Amniotic epithelial cell (primary cell): ENCODE results near the gene LEMD1.
"Not testable (repeated sequence)": the region's sequence is repeated elsewhere in the genome, so short reads cannot be mapped to it uniquely, and the experiment has no call there.

Experiments used
- DNase-seq: peaks from one replicate; pipeline ENCODE4 v3.0.0-alpha.2; 2010; ENCODE audit warnings: low read depth

LEMD1 gene

DNA sequence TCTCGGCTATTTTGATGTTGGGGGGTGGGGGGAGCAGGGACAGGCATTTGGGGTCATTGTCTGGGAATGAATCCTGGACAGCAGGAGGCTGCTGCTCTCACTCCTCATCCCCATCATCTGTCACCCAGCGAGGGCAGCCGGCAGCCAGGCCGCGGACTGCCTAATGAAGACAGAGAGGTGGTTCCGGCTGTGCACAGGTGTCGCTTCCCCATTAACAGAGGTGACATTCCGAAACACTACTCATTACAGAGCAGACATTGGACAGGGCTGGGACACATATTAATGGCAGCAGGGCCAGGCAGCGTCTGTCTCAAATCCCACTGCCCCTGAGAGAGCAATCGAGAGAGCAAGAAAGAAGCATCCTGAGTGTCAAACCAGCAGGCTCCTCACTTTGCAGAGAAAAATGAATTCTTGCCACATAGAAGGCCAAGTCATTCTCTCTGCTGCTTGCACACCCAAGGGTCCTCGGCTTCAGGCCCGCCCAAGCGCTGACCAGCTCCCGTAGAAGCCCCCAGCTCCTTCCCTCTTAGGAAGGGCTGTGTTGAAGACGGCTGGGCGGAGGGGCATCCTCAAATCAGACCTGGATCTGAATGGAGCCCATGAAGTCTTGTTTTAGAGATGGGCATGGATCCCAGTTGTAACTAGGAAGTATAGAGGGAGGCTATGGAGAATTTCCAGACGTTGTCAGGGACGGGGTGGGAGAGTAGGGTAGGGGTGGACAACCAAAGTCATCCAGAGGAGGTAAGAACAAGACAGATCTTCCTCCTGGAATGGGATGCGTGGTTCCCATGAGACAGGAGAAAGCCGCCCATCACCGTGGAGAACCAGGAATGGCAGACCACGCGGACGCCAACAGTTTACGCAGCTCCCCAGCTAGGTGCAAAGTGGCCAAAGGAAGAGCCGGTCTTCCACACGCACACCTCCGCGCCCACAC, 8.2 kb upstream of the LEMD1 start:
- DNase-seq: no peak

DNA sequence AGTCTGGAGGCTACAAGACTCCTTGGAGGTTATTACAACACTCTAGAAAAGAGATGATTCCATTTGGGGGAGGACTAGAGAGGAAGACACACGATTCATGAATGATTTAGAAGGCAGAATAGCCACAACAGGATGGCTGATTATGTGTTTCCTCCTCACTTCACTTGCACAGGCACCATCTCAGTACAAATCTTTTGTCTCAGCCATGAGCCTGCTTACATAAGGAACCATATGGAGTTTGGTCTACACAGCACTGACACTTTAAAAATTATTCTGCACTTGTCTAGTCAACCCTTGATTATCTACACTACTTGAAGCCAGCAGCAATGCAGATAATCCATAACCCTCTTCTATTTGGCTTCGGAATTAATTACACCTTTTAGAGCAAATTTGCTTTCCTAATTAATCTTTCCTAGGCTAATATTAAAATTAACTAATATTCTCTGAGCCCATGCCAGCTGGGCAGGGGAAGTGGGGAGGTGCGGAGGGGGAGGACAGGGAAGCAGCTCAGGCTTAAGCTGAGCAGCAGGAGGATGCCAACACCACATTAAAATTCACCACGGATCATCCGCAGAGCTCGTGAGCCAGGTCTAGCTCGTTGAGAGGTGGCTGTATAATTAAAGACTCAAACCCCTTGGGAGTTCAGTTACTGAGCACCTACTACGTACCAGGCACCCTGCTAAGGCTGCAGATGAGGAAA, 3.2 kb upstream of the LEMD1 start:
- DNase-seq: no peak

DNA sequence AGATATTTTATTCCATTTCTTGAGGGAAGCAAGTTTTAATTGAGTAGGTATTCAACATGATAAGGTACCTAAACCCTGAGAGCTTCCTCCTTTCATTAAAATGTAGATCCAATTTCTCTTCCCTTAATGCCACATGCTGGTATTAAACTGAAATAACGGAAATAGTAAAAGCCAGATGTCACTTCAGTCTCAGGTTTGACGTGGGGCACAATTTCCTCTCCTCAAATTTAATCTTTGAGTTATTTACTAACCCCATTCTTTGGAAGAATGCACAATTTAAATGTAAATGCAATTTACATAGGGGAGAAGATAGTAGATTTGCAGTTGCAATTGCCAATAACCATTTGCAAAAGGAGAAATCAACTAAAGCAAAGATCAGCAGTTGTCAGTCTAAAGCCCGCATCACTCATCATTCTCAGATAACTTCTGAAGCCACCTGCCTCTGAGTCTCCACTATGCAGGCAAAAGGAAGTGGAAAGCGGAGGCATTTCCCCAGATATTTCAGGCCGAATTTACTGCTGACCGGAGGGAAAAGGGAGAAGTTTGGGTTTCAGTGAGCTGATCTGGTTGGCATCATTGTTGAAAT, 2.1 kb upstream of the LEMD1 start:
- DNase-seq: no peak

DNA sequence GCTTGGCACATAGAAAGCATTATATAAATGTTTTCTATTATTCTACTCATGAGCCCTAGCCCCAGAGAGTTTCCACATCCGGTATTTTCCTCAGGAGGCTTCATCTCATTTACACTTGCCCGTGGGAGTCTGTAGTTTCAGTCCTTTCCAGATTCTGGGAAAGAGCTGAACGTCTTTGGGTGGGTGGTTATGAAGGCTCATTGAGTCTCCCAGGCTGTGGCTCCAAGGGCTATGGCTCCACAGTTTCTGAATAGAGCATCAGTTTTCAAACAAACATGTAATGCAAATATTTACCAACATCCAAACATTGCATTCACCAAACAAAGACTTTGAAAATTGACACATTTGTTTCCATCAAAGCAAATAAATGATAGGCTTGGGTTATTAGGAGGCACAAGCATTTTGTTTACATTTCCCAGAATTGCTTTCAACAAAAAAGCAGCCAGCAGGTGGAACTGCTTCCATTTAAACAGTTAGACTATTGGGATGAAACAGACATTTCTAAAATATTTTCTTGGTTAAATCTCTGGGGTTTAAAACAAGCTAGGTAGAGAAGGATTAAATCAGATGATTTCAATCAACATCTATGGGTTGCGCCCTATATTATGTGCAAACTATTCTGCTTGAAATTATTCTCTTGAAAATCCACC, 1.3 kb upstream of the LEMD1 start:
- no peak for DNase-seq

DNA sequence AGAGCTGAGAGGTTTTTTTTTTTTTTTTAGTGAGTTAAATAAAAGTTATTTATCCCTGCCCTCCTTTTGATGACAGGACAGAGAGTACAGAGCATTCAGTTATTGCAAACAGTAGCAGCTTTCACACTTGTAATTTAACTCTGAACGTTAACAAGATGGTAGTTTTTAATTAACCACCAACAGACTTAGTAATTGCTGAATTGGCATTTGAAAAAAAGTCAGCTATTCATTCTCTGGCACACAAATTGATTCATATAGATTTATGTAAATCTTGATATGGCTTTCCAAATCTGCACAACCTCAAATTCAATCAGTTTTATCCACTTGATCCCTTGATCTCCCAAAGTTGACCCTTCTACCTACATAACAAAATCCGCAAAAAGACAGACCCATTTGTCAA, 918 bp downstream of the LEMD1 start:
- no peak for DNase-seq

DNA sequence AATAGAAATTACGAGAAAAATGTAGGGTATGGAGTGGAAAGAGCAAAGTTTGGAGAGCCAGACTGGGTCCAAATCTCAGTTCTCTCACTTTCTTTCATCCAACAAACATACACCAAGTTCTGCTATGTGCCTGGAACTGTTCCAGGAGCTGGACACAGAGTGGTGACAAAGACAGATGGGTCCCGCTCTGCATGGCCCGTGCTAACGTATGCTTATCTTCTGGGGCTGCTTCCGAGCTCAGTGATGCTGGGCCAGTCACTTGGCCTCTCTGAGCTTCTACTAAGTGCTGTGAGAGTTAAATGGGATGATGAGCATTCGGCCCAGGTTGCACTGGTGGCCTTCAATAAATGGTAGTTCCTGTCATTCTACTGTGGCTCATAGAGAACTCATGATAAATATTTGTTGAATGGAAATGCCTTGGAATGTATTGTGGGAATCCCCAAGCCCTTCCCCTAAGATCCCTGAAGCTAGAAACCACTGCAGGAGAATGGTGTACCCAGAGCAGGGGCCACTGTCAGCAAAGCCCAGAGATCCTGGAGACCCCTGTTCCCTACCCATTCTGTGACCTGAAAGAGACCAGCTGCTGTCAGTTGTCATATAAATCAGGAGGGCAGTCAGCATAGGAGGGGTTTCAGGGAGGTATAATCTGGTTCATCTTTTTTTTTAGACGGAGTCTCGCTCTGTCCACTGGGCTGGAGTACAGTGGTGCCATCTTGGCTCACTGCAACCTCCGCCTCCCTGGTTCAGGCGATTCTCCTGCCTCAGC, 3.8 kb downstream of the LEMD1 start:
- DNase-seq: no peak

DNA sequence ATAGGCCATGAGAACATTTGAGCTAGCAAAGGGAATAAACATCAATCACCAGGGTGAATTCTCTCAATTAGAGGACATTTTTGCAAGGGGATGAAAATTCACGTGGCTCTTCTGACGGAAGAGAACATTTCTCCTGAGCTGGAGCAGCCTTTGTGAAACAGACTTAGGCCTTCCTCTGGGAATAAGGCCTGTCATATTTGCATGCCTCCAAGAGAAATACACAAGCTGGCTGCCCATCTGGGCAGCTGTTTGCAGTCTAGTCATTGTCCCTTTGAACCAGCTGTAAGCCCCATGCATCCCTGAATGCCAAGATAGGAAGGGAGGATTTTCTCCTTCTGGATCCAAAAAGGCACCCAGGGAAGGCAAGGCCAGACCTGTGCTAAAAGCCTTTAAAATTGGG, 5.5 kb downstream of the LEMD1 start:
- DNase-seq: no peak

DNA sequence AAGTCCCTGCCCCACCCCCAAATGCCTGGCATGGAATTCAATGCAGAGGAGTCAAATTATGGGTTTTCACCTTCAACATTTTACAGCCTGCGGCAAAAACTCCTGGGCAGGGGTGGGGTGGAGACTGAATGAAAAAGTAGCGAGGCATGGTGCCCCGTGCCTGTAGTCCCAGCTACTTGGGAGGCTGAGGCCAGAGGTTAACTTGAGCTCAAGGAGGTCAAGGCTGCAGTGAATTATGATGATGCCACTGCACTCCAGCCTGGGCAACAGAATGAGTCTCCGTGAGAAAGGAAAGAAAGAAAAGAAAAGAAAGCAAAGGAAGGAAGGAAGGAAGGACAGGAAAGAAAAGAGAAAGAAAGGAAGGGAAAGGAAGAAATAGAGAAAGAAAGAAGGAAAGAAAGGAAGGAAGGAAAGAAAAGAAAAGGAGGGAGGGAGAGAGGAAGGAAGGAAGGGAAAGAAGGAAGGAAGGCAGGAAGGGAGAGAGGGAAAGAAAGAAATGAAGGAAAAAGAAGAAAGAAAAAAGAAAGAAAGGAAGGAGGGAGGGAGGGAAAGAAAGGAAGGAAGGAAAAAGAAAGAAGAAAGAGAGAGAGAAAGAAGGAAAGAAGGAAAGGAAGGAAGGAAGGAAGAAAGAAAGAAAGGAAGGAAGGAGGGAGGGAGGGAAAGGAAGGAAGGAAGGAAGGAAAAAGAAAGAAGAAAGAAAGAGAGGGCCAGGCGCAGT, 11.1 kb downstream of the LEMD1 start:
- no peak for DNase-seq

DNA sequence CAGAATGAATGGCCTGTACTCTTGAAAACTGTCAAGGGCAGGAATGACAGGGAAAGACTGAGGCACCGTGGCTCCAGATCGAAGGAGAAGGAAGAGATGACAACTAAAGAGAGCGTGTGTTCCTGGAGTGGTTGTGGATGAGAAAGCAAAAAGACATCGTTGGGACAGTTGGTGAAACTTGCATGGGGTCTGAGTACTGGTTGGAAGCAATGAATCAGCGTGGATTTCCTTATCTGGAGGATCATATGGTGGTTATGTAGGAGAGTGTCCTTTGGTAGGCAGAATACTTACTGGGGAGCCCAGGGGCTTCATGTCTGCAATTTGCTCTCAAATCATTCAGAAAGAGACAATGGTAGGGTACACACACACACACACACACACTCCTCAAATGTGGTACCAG, 13.9 kb downstream of the LEMD1 start:
- DNase-seq: peak; percentile 19

DNA sequence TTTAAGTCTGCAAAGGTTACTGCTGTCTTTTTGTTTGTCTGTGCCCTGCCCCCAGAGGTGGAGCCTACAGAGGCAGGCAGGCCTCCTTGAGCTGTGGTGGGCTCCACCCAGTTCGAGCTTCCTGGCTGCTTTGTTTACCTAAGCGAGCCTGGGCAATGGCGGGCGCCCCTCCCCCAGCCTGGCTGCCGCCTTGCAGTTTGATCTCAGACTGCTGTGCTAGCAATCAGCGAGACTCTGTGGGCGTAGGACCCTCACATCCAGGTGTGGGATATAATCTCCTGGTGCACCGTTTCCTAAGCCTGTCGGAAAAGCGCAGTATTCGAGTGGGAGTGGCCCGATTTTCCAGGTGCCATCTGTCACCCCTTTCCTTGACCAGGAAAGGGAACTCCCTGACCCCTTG, 15.6 kb downstream of the LEMD1 start:
- DNase-seq: not testable (repeated sequence)

DNA sequence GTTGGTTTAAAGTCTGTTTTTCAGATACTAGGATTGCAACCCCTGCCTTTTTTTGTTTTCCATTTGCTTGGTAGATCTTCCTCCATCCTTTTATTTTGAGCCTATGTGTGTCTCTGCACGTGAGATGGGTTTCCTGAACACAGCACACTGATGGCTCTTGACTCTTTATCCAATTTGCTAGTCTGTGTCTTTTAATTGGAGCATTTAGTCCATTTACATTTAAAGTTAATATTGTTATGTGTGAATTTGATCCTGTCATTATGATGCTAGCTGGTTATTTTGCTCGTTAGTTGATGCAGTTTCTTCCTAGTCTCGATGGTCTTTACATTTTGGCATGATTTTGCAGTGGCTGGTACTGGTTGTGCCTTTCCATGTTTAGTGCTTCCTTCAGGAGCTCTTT, 17.4 kb downstream of the LEMD1 start:
- DNase-seq: not testable (repeated sequence)

DNA sequence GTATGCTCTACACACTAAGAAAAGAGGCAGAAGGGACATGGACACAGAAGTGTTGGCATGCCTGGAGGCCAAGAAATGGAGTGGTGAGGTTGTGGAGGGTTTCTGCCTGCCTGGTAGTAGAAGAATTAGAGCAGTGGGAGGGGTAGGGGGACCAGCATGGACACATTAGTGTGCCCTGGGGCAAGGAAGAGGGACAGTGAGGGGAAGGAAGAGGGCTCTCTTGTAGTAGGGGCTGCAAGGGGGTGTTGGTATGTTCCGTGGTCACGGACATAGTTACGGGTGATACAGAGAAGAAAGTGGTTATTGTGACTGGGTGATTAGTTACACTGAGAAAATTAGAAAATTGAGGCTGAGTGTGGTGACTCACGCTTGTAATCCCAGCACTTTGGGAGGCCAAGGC, 23.3 kb downstream of the LEMD1 start:
- no peak for DNase-seq

DNA sequence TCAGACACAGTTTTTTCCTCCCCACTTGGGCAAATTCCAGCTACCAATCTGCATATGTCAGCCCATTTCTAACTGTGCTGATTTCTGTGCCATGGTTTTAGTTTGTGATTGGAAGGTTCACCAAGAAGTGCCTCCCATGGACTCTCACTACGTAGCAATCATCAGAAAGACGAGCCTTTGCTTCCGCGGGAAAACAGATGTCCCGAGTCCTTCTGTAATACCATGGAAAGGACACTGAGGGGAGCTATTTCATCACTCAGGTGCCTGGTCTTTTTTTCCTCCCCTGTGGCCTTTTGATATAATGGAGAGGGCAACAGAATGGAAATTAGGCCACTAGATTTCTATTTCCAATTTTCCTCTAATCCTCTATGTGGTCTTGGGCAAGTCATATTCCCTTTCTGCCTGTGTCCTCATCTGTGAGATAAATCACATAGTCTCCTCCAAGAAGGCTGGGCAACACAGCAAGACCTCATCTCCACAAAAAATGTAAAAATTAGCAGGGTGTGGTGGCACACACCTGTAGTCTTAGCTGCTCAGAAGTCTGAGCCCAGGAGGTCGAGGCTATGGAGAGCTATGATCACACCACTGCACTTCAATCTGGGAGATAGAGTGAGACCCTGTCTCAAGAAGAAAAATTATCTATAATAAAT, 24.8 kb downstream of the LEMD1 start:
- peak; percentile 60 for DNase-seq

DNA sequence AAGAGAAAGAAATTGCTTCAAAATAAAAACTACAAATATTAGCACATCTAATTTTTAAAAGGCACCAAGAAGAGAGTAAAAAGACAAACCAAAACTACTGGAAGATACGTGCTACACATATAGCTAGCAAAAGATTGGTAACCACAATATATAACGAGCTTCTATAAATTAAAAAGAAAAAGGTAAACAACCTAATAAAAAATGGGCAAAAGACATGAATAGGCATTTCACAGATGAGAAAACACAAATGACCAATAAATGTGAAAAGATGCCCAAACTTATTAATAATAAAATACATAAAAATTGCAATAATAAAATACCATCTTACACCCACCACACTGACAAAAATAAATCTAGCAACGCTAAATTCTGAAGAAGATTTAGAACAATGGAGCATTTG, 26.2 kb downstream of the LEMD1 start:
- no peak for DNase-seq

DNA sequence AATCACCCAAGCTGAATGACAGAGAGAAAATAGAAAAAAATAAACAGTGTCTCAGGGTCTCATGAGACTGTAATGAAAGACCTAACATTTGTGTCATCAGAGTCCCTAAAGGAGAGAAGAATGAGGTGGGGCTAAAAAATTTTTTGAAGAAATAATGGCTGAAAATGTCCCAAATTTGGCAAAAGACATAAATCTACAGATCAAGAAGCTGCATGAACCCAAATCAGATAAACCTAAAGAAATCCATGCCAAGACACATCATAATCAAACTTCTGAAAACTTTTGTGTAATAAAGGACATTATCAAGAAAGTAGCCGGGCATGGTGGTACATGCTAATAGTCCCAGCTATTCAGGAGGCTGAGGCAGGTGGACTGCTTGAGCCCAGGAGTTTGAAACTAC, 29.2 kb downstream of the LEMD1 start:
- DNase-seq: no peak

DNA sequence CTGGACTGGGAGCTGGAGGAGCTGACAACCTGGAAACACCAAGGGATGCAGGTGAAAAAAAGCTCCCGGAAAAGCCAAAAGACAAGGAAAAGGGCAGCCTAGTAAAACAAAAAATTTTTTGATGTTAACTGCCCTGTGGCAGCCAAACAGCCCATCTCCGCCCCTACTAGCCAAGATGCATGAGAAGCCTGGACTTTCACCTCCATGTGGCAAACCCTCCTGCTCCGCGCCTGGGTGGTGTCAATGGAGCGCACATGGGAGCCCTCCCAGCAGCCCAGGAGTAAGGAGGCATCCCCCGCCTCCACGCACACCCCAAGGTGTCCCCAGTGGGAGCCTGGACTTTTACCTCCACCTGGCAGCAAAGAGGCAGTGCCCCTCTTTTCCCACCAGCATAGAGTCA, 30.5 kb downstream of the LEMD1 start:
- DNase-seq: no peak

DNA sequence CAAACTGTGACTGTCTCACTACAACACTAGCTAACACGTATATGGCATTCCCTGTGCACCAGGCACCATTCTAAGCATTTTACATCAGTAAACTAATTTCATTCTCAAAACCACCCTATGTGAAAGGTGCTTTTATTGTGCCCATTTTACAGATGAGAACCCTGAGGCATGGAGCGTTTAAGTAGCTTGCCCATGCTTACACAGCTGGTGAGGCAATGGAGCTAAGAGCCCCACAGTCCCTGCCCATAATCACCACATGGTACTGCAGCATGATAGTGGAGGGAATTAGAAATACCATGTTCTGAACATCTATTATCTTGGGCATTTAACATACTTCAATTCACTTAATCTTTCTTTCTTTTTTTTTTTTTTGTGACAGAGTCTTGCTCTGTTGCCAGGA, 34.0 kb downstream of the LEMD1 start:
- no peak for DNase-seq

DNA sequence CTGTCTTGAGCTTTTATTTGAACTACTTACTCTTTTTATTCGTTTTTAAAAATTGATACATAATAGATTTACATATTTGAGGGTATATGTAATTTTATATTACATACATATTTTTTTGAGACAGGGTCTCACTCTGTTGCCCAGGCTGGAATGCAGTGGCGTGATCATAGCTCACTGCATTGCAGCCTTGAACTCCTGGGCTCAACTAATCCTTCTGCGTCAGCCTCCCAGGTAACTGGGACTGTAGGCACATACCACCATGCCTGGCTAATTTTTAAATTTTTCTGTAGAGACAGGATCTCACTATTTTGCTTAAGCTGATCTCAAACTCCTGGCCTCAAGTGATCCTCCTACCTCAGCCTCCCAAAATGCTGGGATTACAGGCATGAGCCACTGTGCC, 38.9 kb downstream of the LEMD1 start:
- DNase-seq: not testable (repeated sequence)

DNA sequence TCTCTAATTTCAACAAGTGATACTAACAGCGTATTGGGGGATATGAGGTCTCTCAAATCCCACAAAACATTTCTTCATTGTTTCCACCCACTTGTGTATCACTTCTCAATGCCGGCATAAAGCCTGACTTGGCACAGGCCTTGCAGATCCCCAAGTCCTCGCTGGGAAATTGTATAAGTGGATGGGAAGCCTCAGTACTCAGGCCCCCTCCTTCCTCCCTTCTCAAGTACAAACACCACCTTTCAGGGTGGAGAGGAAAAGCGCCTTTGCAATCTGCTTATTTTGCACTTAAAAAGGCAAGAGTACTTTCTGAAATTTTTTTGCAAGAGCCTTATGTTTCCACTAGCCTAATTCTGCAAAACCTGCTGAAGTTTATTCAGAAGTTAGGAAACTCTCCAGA, 39.3 kb downstream of the LEMD1 start:
- no peak for DNase-seq

DNA sequence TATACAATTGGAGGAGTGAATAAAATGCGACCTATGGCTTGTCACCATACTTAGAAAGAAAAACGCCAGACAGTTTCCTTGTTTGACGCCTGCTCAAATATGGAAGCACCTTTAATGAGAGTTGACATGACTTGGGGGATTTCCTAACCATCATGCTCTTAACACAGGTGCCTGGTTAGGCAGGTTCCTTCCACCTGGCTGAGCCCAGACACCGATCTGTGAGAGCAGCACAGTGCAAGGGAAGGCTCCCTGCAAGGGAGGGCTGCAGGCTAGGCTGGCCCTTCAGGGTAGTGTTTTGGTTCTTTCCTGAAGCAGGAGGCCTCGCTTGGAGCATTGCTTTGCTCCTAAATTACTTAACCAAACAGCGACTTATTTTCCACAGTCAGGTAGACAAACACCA, 40.6 kb downstream of the LEMD1 start:
- no peak for DNase-seq

DNA sequence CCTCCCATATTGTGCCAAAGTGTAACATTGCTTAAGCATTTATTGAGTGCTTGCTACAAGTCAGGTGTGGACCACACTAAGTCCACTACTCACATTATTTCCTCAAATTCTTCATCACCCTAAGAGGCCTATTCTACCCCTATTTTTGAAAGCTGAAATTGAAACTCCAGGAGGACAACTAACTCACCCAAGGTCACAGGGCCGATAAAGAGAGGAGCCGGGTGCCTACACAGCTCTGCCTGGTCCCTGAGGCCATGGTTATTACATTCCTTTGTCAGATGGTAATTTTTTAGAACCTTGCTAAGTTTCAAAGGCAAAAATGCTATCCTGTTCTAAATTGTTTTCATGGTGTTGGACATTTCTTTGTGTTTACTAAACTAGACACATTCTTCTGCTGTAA, 41.0 kb downstream of the LEMD1 start:
- no peak for DNase-seq
